Keratinocyte (primary cell): ENCODE results near the gene KLHL25. TPM values are rescaled to one million over a fixed set of nuclear protein-coding genes. Genes with fewer than 3 reads are reported as not detected.

Experiments
- DNase-seq: peaks from one replicate; pipeline ENCODE4 v3.0.0-alpha.2; 2011; ENCODE audit warnings: low read depth, missing footprints, low spot score
- FAIRE-seq: peaks from 2 replicates; lab custom pipeline; 2011; peaks lifted over from hg19 to GRCh38; lab: Jason Lieb, UNC
- H2AFZ ChIP-seq: 2 replicates; pipeline ENCODE4 v1.6.0; 2012; ENCODE audit warnings: low read length, control low read depth, inconsistent platforms; ENCODE audit not compliant: control insufficient read depth
- H3K27ac ChIP-seq: 2 replicates; pipeline ENCODE4 v1.5.1; 2011; ENCODE audit warnings: low read length; ENCODE audit not compliant: control insufficient read depth, insufficient read depth
- H3K27me3 ChIP-seq: 3 replicates; pipeline ENCODE4 v1.6.0; 2011; ENCODE audit warnings: low read length; ENCODE audit not compliant: control insufficient read depth, insufficient read depth; ENCODE audit errors: extremely low read depth
- H3K36me3 ChIP-seq, 2 experiments: 2 replicates in 1 of 2; 3 replicates in 1 of 2; pipeline ENCODE4 v1.5.1; 2011; ENCODE audit warnings: low read length in 2 of 2, mild to moderate bottlenecking in 1 of 2; ENCODE audit not compliant: control insufficient read depth in 2 of 2, insufficient read depth in 2 of 2; ENCODE audit errors: extremely low read depth in 1 of 2
- H3K4me1 ChIP-seq: 3 replicates; pipeline ENCODE4 v1.5.1; 2011; ENCODE audit warnings: low read length; ENCODE audit not compliant: control insufficient read depth, insufficient read depth; ENCODE audit errors: extremely low read depth
- H3K4me2 ChIP-seq: 3 replicates; pipeline ENCODE4 v1.6.0; 2011; ENCODE audit warnings: low read depth, low read length; ENCODE audit not compliant: control insufficient read depth, insufficient read depth; ENCODE audit errors: extremely low read depth
- H3K4me3 ChIP-seq, 3 experiments: fragments of 200-600 bp in 1 of 3; sonication (generic) in 1 of 3; 2 replicates in 2 of 3; 3 replicates in 1 of 3; pipeline ENCODE4 v1.5.1; 2011 to 2016; ENCODE audit warnings: low read length in 3 of 3, mild to moderate bottlenecking in 3 of 3, control low read depth in 2 of 3, inconsistent platforms in 1 of 3, low read depth in 1 of 3, mixed read lengths in 1 of 3, mixed run types in 1 of 3, moderate library complexity in 1 of 3; ENCODE audit not compliant: control insufficient read depth in 2 of 3, insufficient read depth in 2 of 3; ENCODE audit errors: extremely low read depth in 1 of 3
- H3K79me2 ChIP-seq: 2 replicates; pipeline ENCODE4 v1.6.0; 2012; ENCODE audit warnings: low read length; ENCODE audit not compliant: control insufficient read depth, insufficient read depth
- H3K9ac ChIP-seq: 3 replicates; pipeline ENCODE4 v1.6.0; 2011; ENCODE audit warnings: low read length; ENCODE audit not compliant: control insufficient read depth, insufficient read depth; ENCODE audit errors: extremely low read depth
- H3K9me1 ChIP-seq: 3 replicates; pipeline ENCODE4 v1.6.0; 2011; ENCODE audit warnings: low read length; ENCODE audit not compliant: control insufficient read depth, insufficient read depth; ENCODE audit errors: extremely low read depth
- H3K9me3 ChIP-seq: 2 replicates; pipeline ENCODE4 v1.5.1; 2012; ENCODE audit warnings: low read depth, low read length; ENCODE audit not compliant: control insufficient read depth
- H4K20me1 ChIP-seq: 3 replicates; pipeline ENCODE4 v1.6.0; 2011; ENCODE audit warnings: low read length; ENCODE audit not compliant: control insufficient read depth, insufficient read depth; ENCODE audit errors: extremely low read depth
- CTCF ChIP-seq, 3 experiments: IDR thresholded peaks in 1 of 3; conservative IDR thresholded peaks in 1 of 3; optimal IDR thresholded peaks in 1 of 3; 2 replicates in 2 of 3; 3 replicates in 1 of 3; pipeline versions ENCODE3 to v1.5.1; 2011; ENCODE audit warnings: low read length in 3 of 3, mild to moderate bottlenecking in 3 of 3, moderate library complexity in 2 of 3, control low read depth in 1 of 3, inconsistent platforms in 1 of 3; ENCODE audit not compliant: insufficient read depth in 2 of 3; ENCODE audit errors: extremely low read depth in 1 of 3
- EZH2 ChIP-seq: IDR thresholded peaks from one replicate; pipeline ENCODE4 v1.6.1; 2012; ENCODE audit warnings: inconsistent platforms, mild to moderate bottlenecking, low read length, moderate library complexity
- dilution Hi-C: fragments of 300-500 bp; cut with MboI; formaldehyde crosslinking; loops from one replicate; pipeline ENCODE4 v1.7.0; 2020; ENCODE audit warnings: low sequenced_read_pairs; ENCODE audit not compliant: extremely low pct_ligation_motif_present
- polyA plus RNA-seq, 5 experiments: library from polyadenylated mRNA; depleted of rRNA in 3 of 5; stranded (reverse) in 3 of 5; stranded (forward) in 1 of 5; unstranded in 1 of 5; fragments of >200 nt; gene quantifications; 1 replicate in 1 of 5; 2 replicates in 3 of 5; 3 replicates in 1 of 5; pipeline versions ENCODE4 v1.2.1 to v1.2.3, GENCODE V29; 2011 to 2012; ENCODE audit warnings: missing spikeins in 2 of 5, low read depth in 1 of 5, low replicate concordance in 1 of 5

The KLHL25 gene
- polyA plus RNA-seq, 1 donor (not counting 4 experiments of a cell fraction or from before 2014, with no cell fraction given) = 2.1 TPM

GRCh38 chr15:85789496-85789875, 5.2 kb downstream of the KLHL25 start:
- Histone ChIP-seq H3K9me3 (no peaks in the 10 kb centered on the region), H3K27me3 (no peaks in the 10 kb centered on the region), H3K36me3 (no peaks in the 10 kb centered on the region), H2AFZ (no peak overlapping the region), H3K4me2 (no peak overlapping the region), H3K4me3 (no peak overlapping the region), H4K20me1 (no peaks in the 10 kb centered on the region), H3K9ac (no peak overlapping the region), H3K9me1 (peaks cover 7% of the 10 kb centered on the region), H3K79me2 (peaks cover 53% of the 10 kb centered on the region), H3K27ac (no peak overlapping the region), H3K4me1 (peaks cover 39% of the 10 kb centered on the region)
- no peak for TF ChIP-seq EZH2
- TF ChIP-seq CTCF (optimal IDR thresholded peaks at IDR 0.05 in 1 of 3, IDR thresholded peaks at IDR 0.05 in 1 of 3, conservative IDR thresholded peaks at IDR 0.05 in 1 of 3; ENCODE audit: extremely low read depth in 1 of 3, insufficient read depth in 2 of 3, low read length in 3 of 3) = no peak
- DNase-seq = no peak
- dilution Hi-C loops = no loop called here
- no peak for FAIRE-seq

- Histone ChIP-seq H3K79me2 (peaks cover 53% of the 10 kb centered on the region), H2AFZ (no peak overlapping the region), H3K36me3 (no peaks in the 10 kb centered on the region), H3K4me3 (no peak overlapping the region), H3K4me1 (peaks cover 40% of the 10 kb centered on the region), H3K4me2 (no peak overlapping the region), H3K27ac (no peak overlapping the region), H3K9me3 (no peaks in the 10 kb centered on the region), H3K27me3 (no peaks in the 10 kb centered on the region), H3K9me1 (peaks cover 8% of the 10 kb centered on the region), H4K20me1 (no peaks in the 10 kb centered on the region), H3K9ac (no peak overlapping the region)
- no peak for FAIRE-seq
- no peak for DNase-seq
- TF ChIP-seq EZH2 = no peak
- peak in 1 of 3 experiments; percentile 32 for TF ChIP-seq CTCF (optimal IDR thresholded peaks at IDR 0.05 in 1 of 3, IDR thresholded peaks at IDR 0.05 in 1 of 3, conservative IDR thresholded peaks at IDR 0.05 in 1 of 3; ENCODE audit: extremely low read depth in 1 of 3, insufficient read depth in 2 of 3, low read length in 3 of 3)
- dilution Hi-C loops = no loop called here
These were observed 5.8 kb downstream of the KLHL25 start for GRCh38 chr15:85788771-85789495.
